Stimulated activated naive CD8-positive, alpha-beta T cell treated with anti-CD3 and anti-CD28 coated beads, Interleukin-15, Interleukin-2, amounts not matched to agents 100 U/mL and 50 U/mL, for 24 hours (primary cell): ENCODE results near the gene TEDC2.
A peak's percentile ranks its signal among the peaks of the same experiment; 100 is the strongest.
"Not testable (repeated sequence)": the region's sequence is repeated elsewhere in the genome, so short reads cannot be mapped to it uniquely, and the experiment has no call there.

Experiments
- ATAC-seq: fragments of 150-1000 bp; cut with Tn5 transposase; one replicate; pipeline ENCODE4 v1.10.0; 2021
- DNase-seq: peaks from one replicate; pipeline ENCODE4 v3.0.0; 2021

The TEDC2 gene, protein sequence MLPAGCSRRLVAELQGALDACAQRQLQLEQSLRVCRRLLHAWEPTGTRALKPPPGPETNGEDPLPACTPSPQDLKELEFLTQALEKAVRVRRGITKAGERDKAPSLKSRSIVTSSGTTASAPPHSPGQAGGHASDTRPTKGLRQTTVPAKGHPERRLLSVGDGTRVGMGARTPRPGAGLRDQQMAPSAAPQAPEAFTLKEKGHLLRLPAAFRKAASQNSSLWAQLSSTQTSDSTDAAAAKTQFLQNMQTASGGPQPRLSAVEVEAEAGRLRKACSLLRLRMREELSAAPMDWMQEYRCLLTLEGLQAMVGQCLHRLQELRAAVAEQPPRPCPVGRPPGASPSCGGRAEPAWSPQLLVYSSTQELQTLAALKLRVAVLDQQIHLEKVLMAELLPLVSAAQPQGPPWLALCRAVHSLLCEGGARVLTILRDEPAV

GRCh38 chr16:2459647-2460390 is at the start of gene TEDC2:
TSS of gene TEDC2 (plus strand) at chr16:2460109. CDS start at chr16:2460145, 36 bp downstream.
- peak; percentile 93 for ATAC-seq
- DNase-seq, result peak; percentile 99

- no peak for DNase-seq
- no peak for ATAC-seq
These were observed 44.8 kb upstream of the TEDC2 start for GRCh38 chr16:2415085-2415484.

GRCh38 chr16:2420035-2420434 is 39.9 kb upstream of the TEDC2 start:
- DNase-seq (no peak), ATAC-seq (no peak)

DNA sequence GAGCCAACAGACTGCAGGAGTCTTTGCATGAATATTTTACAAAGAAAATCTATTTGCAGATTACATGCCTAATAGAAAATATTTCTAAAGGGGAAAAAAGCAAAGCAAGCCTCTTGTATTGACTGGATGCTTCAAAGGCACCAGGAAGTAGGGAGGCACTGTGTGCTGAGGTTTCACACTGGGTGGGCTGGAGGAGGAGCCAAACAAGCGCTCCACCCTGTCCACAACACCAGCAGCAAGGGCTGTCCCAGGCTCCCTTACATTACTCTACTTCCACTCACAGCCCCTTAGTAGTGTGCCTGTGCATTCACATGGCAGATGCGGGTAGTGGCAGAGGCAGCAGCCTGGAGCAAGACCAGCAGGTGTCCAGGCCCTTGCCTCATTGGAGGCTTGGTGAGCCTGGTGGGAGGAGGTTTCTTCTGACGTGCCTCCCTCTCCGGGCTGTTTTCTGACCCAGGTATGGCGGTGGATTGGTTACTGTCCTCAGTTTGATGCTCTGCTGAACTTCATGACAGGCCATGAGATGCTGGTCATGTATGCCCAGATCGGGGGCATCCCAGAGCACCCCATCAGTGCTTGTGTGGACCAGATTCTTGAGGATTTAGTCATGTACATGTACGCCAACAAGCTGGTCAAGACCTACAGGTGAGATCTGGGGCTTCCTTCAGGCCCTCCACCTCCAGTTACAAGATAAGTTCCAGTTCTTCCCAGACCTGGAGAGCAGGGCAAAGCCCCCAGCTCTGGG is 37.6 kb upstream of the TEDC2 start:
- ATAC-seq, result no peak
- no peak for DNase-seq

GRCh38 chr16:2424061-2425007 is 35.6 kb upstream of the TEDC2 start:
- ATAC-seq, result no peak
- DNase-seq, result no peak

DNA sequence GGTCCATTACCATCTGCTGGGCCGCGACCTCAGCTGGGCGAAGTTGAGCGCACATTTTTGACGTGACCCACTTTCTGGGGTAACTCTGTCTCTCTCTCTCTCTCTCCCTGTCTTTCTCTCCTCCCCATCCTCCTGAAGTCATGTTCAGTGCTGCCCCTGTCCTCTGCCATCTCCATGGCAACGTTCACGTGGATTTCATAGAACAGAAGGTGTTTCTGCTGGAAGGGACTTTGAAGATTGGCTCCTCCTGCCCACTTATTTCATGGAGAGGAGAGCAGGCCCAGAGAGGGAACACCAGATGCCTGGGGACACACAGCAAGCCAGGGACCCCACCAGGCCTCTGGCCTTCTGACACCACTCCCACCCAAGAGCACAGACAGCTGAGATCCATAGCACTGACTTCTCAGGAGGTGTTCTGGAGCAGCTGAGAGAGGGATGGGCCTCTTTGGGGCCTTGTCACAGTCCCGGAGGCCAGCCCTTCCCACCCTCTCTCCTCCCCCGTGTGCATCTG is 34.8 kb upstream of the TEDC2 start:
- DNase-seq (no peak), ATAC-seq (no peak)

DNA sequence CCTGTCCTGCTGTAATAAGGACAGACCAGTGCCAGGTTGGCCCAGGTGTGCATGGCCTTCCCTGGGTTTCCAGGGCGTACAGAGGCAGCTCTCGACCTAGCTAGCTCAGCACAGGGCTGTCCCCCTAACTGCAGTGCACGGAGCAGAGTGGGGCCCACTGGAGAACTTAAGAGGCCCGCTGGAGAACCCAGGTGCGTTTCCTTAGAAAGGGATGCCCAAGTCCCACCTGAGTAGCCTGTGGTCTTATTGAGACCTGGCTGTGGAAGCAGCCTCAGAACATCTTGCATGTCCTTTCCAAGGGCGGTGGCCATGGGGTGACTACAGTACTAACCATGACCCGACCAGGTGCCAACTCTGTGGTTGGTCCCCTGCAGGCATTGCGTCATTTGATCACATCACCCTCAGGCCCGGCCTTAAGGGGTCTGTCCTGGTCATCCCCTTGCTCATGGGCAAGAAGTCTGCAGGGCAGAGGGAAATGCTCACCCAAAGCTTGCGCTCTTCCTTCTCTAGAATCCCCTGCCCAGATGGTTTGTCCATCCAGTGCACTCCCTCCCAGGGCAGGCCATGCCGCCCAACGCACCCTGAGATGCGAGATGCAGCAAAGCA is 34.0 kb upstream of the TEDC2 start:
- ATAC-seq, result no peak
- DNase-seq, result no peak

DNA sequence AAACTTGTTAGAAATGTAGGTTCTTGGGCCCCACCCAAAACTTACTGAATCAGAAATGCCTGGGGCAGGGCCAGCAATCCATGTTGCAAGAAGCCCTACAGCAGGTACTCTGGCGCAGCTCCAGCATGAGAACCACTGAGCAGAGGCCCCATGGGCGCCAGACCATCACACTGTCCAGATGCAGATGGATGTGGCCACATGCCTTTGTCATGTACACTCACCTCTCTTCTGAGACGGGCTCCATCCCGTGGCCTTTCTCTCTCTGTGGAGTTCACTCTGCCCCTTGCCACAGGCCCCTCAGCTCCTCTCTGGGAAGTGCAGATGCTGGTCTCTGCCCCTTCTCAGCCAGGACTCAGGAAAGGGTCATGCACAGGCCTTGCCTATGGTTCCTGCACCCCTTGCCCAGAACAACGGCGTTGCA is 33.0 kb upstream of the TEDC2 start:
- ATAC-seq (no peak), DNase-seq (no peak)

- ATAC-seq, result no peak
- DNase-seq, result no peak
These were observed 32.4 kb upstream of the TEDC2 start for GRCh38 chr16:2427526-2427925.

- no peak for ATAC-seq
- peak; percentile 38 for DNase-seq
These were observed 31.7 kb upstream of the TEDC2 start for GRCh38 chr16:2428051-2428783.

DNA sequence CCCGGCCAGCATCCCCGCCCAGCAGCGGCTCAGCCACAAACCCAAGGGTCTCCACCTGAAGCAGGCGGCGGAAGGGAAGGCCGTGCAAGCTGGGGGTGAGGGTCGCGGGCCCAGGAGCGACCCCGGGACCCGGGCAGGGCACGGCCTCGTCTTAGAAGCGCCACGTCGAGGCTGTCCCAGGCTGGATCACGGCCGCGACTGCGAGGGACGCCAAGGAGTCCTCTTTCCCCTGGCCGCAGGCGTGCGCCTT is 31.2 kb upstream of the TEDC2 start:
- ATAC-seq (peak; percentile 29), DNase-seq (no peak)

- ATAC-seq (peak; percentile 97), DNase-seq (peak; percentile 99)
These were observed 30.7 kb upstream of the TEDC2 start, which contains the start of gene CCNF for GRCh38 chr16:2429034-2429770. TSS of gene CCNF (plus strand) at chr16:2429447. CDS start at chr16:2429482, 35 bp downstream.

DNA sequence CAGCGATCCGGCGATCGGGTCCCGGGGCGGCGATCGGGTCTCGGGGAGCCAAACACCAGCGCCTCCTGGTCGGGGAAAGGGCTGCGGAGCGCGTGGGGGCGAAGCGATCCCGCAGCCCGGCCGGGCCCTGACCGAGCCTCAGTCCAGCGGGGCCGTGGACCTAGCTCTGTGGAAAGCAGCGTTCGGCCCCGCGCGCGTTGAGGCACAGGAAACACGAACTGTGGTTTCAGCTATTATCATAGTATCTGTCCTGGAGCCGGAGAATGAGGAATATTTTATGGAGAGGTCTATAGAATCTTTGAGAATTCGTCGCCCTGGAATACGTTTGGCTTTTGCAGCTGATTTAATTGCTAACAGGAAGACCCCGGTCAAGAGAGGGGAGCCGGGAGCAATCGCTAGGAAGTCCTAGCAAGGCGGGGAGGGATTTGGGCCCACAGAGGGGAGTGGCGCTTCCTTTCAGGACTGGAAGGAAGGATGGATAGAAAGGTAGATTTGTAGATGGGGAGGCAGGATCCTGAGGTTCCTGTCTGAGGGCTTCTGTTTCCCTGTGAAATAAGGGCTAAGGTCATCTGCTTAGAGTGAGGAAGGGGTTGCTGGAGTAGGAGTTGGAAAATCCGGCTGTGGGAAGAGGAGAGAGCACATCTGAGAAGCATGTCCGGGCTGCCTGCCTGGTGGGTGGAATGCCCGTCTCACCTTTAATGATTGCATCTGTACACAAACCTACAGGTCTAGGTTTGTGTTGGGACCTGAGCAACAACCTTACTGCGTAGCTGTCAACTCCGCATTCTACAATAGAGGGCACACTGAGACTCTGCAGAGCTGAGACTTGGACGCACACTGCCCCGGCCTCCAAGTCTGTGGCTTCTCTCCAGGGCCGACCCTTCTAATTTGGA is 29.9 kb upstream of the TEDC2 start:
- ATAC-seq (no peak), DNase-seq (no peak)

GRCh38 chr16:2432286-2432685 is 27.6 kb upstream of the TEDC2 start:
- DNase-seq (no peak), ATAC-seq (no peak)

DNA sequence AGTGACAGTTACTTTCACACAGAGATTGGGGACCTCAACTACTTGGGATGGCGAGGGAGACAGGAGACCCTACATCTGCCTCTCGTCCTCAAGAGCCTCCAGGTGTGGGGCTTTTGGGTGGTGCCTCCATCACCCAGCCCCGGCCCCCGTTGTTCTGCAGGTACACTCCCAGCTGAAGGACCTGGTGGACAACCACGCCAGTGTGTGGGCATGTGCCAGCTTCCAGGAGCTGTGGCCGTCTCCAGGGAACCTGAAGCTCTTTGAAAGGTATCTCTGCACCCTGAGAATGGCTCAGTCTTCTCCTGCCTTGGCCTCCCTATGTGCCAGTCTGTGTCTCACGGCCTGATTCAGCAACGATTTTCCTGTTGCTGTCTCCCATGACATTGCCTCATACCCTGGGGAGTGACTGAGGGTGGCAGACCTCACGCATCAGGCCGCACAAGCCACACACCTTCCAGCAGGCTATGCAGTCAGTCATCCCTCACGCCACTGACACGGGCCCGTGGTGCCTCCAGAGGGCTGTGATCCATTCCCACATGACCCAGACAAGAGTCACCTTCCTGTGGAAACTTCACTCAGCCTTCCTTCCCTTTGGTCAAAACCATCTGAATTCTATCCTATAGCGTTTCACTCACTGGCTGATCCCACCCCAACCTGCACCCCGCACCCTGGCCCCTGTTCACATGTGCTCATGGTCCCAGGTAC is 27.0 kb upstream of the TEDC2 start:
- DNase-seq (no peak), ATAC-seq (no peak)

DNA sequence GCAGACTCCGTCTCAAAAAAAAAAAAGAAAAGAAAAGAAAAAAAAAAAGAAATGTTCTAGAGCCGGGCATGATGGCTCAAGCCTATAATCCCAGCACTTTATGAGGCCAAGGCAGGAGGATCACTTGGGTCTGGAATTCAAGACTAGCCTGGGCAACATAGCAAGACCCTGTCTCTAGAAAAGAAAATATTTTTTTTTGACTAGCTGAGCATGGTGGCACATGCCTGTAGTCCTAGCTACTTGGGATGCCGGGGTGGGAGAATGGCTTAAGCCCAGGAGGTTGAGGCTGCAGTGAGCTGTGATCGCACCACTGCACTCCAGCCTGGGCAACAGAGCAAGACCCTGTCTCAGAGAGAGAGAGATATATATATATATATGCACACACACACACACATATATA is 24.7 kb upstream of the TEDC2 start:
- DNase-seq, ATAC-seq: not testable (repeated sequence)

- ATAC-seq, result no peak
- DNase-seq, result no peak
These were observed 23.8 kb upstream of the TEDC2 start for GRCh38 chr16:2436110-2436509.
